BJ (cell line): ENCODE results near the gene NFAT5. TPM values are rescaled to one million over a fixed set of nuclear protein-coding genes. Genes with fewer than 3 reads are reported as not detected.

Experiments used
- CTCF ChIA-PET: fragments of 350-600 bp; formaldehyde crosslinking; extraction: SDS; loops from one replicate; lab custom pipeline; 2021; ENCODE audit warnings: antibody characterized with exemption, inconsistent platforms; lab: Yijun Ruan, JAX
- POLR2A ChIA-PET: fragments of 300-600 bp; sonication (Branson Sonifier 250); formaldehyde crosslinking; extraction: SDS; loops from one replicate; lab custom pipeline; 2021; ENCODE audit warnings: antibody characterized with exemption; lab: Charles Lee
- DNase-seq: peaks from one replicate; pipeline ENCODE4 v3.0.0-alpha.2; 2011; ENCODE audit warnings: low read depth
- H3K27me3 ChIP-seq: 2 replicates; pipeline ENCODE4 v1.6.0; 2011; ENCODE audit warnings: low read length; ENCODE audit not compliant: control insufficient read depth, insufficient read depth
- H3K36me3 ChIP-seq: 2 replicates; pipeline ENCODE4 v1.5.1; 2011; ENCODE audit warnings: low read length; ENCODE audit not compliant: control insufficient read depth, insufficient read depth
- H3K4me3 ChIP-seq: 2 replicates; pipeline ENCODE4 v1.5.1; 2011; ENCODE audit warnings: low read depth, mild to moderate bottlenecking, control low read depth, low read length
- CTCF ChIP-seq: IDR thresholded peaks from 2 replicates; pipeline ENCODE4 v1.5.1; 2011; ENCODE audit warnings: low read depth, mild to moderate bottlenecking, control low read depth, inconsistent platforms, low read length, moderate library complexity; ENCODE audit not compliant: insufficient read depth
- polyA plus RNA-seq: library from polyadenylated mRNA; depleted of rRNA; stranded (reverse); fragments of >200 nt; gene quantifications from 2 replicates; pipeline ENCODE4 v1.2.3, GENCODE V29; 2011

NFAT5 gene
- polyA plus RNA-seq, 1 experiment = 29.6 TPM

- Histone ChIP-seq H3K27me3 (no peaks in the 10 kb centered on the region), H3K36me3 (no peaks in the 10 kb centered on the region), H3K4me3 (no peak overlapping the region)
- CTCF ChIA-PET = interaction anchor here (0.6 to 1.6 kb wide), 2 partner anchors 13 to 14 kb away, joined by 3 read pairs; no protein-coding TSS in a partner anchor
- POLR2A ChIA-PET = interaction anchor here (0.5 kb wide), 1 partner anchor 1261 kb away, joined by 3 read pairs; no protein-coding TSS in a partner anchor
- DNase-seq = no peak
- TF ChIP-seq CTCF = no peak
Measured at GRCh38 chr16:69596801-69597200, 31.0 kb downstream of the NFAT5 start.

- TF ChIP-seq CTCF = no peak
- POLR2A ChIA-PET = no interaction called here
Measured at GRCh38 chr16:69598045-69598444, 32.3 kb downstream of the NFAT5 start.

GRCh38 chr16:69599731-69600130 is 34.0 kb downstream of the NFAT5 start:
- Histone ChIP-seq H3K4me3 (no peak overlapping the region), H3K27me3 (no peaks in the 10 kb centered on the region), H3K36me3 (no peaks in the 10 kb centered on the region)
- no peak for TF ChIP-seq CTCF
- no peak for DNase-seq
- ChIA-PET CTCF (no interaction called here), POLR2A (no interaction called here)

More at GRCh38 chr16:69598045-69598444, 32.3 kb downstream of the NFAT5 start:
- Histone ChIP-seq H3K27me3 (no peaks in the 10 kb centered on the region), H3K36me3 (no peaks in the 10 kb centered on the region), H3K4me3 (no peak overlapping the region)
- no peak for DNase-seq
- CTCF ChIA-PET = no interaction called here

GRCh38 chr16:69600202-69600601 is 34.4 kb downstream of the NFAT5 start:
- POLR2A ChIA-PET = no interaction called here
- CTCF ChIA-PET = no interaction called here
- Histone ChIP-seq H3K4me3 (no peak overlapping the region), H3K27me3 (no peaks in the 10 kb centered on the region), H3K36me3 (no peaks in the 10 kb centered on the region)
- TF ChIP-seq CTCF = no peak
- no peak for DNase-seq

GRCh38 chr16:69601250-69601649 is 35.5 kb downstream of the NFAT5 start:
- ChIA-PET CTCF (interaction anchor here (0.6 to 1.0 kb wide), 2 partner anchors 10 to 1073 kb away, joined by 3 read pairs; no protein-coding TSS in a partner anchor), POLR2A (interaction anchor here (0.8 kb wide), 1 partner anchor 10 kb away, joined by 3 read pairs; no protein-coding TSS in a partner anchor)

More at GRCh38 chr16:69601250-69601649, 35.5 kb downstream of the NFAT5 start:
- no peaks in the 10 kb centered on the region for H3K36me3 ChIP-seq
- no peak for DNase-seq
- no peaks in the 10 kb centered on the region for H3K27me3 ChIP-seq
- H3K4me3 ChIP-seq = no peak overlapping the region
- no peak for TF ChIP-seq CTCF
